Endodermal cell (in vitro differentiated cells): ENCODE measurements around the gene ZFP2. TPM values are rescaled to one million over a fixed set of nuclear protein-coding genes. Genes with fewer than 3 reads are reported as not detected.

ENCODE experiments used
- DNase-seq: peaks from one replicate; pipeline ENCODE4 v3.0.0-alpha.2; 2017
- H3K27ac ChIP-seq: 2 replicates; pipeline ENCODE4 v1.5.1; 2013; ENCODE audit warnings: mild to moderate bottlenecking, low read depth, low read length, moderate library complexity
- H3K27me3 ChIP-seq: 2 replicates; pipeline ENCODE4 v1.6.1; 2013; ENCODE audit warnings: mild to moderate bottlenecking, low read length, moderate library complexity; ENCODE audit not compliant: insufficient read depth, control insufficient read depth, poor library complexity, severe bottlenecking
- H3K36me3 ChIP-seq: 2 replicates; pipeline ENCODE4 v1.7.0; 2013; ENCODE audit warnings: mild to moderate bottlenecking, low read length, moderate library complexity; ENCODE audit not compliant: control insufficient read depth, insufficient read depth
- H3K4me1 ChIP-seq: one replicate; pipeline ENCODE4 v1.7.0; 2013; ENCODE audit warnings: low read length; ENCODE audit not compliant: control insufficient read depth, insufficient read depth
- H3K4me3 ChIP-seq: 2 replicates; pipeline ENCODE4 v1.5.1; 2013; ENCODE audit warnings: mild to moderate bottlenecking, low read length, moderate library complexity
- H3K9ac ChIP-seq: 2 replicates; pipeline ENCODE4 v1.6.1; 2013; ENCODE audit warnings: mild to moderate bottlenecking, low read length, moderate library complexity; ENCODE audit not compliant: poor library complexity, severe bottlenecking; ENCODE audit errors: extremely low read depth
- H3K9me3 ChIP-seq: 2 replicates; pipeline ENCODE4 v1.6.1; 2013; ENCODE audit warnings: mild to moderate bottlenecking, low read length, moderate library complexity; ENCODE audit not compliant: control insufficient read depth
- H3K27ac Mint-ChIP-seq: 2 replicates; pipeline ENCODE4 v1.8.0; 2020; ENCODE audit warnings: mixed read lengths
- H3K27me3 Mint-ChIP-seq: 2 replicates; pipeline ENCODE4 v1.8.0; 2021; ENCODE audit warnings: mild to moderate bottlenecking, mixed read lengths; ENCODE audit not compliant: insufficient read depth
- H3K36me3 Mint-ChIP-seq: 2 replicates; pipeline ENCODE4 v1.8.0; 2020; ENCODE audit warnings: low read depth, mixed read lengths
- H3K4me1 Mint-ChIP-seq: 2 replicates; pipeline ENCODE4 v1.8.0; 2020; ENCODE audit warnings: mixed read lengths
- H3K4me3 Mint-ChIP-seq: 2 replicates; pipeline ENCODE4 v1.8.0; 2020; ENCODE audit warnings: mild to moderate bottlenecking, moderate library complexity, mixed read lengths
- H3K9me3 Mint-ChIP-seq: 2 replicates; pipeline ENCODE4 v1.8.0; 2020; ENCODE audit warnings: mild to moderate bottlenecking, mixed read lengths
- WGBS, 2 experiments: methylation state at CpG; one replicate each; pipeline versions ENCODE4 v1.1.5 to v1.1.7; 2013; ENCODE audit warnings: missing lambda C conversion rate in 2 of 2, mixed read lengths in 1 of 2; ENCODE audit not compliant: insufficient coverage in 1 of 2, insufficient read length in 1 of 2; 5-methylcytosine and 5-hydroxymethylcytosine counted together
- total RNA-seq, 2 donors: library from RNA; stranded (reverse); fragmentation: NEBNext Ultra II Directional in 1 of 2; extraction: Animal tissue kit (Norgen Biotek cat#: 25700) in 1 of 2; gene quantifications; 2 replicates in 1 of 2; 3 replicates in 1 of 2; pipeline ENCODE4 v1.2.1, GENCODE V29; 2021
- TF ChIP-seq, protein P1 (sequence below): fragments of 200-600 bp; sonication (generic); conservative IDR thresholded peaks from 2 replicates; pipeline ENCODE4 v1.5.0; 2021; ENCODE audit warnings: antibody characterized with exemption, mild to moderate bottlenecking

The ZFP2 gene
- total RNA-seq, 2 donors from 2014 or later: 1.8 to 3.3 TPM

DNA sequence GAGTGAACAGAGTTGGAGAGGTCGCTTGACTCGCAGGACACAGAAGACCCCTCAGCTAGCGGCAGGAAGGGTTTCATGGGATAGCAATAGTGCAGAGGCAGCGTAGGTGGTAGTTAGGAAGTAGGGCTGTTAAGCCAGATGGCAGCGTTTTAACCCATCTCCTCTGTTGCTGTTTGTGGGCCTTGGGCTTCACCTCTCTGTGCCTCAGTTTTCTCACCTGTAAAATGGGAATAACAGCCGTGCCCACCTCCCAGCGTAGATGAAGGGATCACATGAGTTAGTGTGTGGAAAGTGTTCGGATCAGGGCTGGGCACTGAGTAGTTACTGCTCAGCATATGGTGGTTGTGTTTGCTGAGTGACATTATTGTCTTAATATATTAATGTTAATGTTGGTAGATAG is 34.1 kb upstream of the ZFP2 start:
- Mint-ChIP-seq H3K36me3 (peaks cover 40% of the 10 kb centered on the region), H3K27ac (no peak overlapping the region), H3K4me1 (peaks cover 14% of the 10 kb centered on the region), H3K27me3 (no peaks in the 10 kb centered on the region), H3K9me3 (no peaks in the 10 kb centered on the region), H3K4me3 (peak overlapping the region; percentile 45)
- no peak overlapping the region for H3K27ac ChIP-seq
- no peaks in the 10 kb centered on the region for H3K4me1 ChIP-seq
- peaks cover 47% of the 10 kb centered on the region for H3K36me3 ChIP-seq
- DNase-seq: no peak
- WGBS, 2 experiments: 94 to 97% methylated on average over 5 to 8 of the region's 8 CpGs
- H3K9ac ChIP-seq: no peak overlapping the region
- H3K4me3 ChIP-seq: peak overlapping the region; percentile 67
- TF ChIP-seq, protein P1, sequence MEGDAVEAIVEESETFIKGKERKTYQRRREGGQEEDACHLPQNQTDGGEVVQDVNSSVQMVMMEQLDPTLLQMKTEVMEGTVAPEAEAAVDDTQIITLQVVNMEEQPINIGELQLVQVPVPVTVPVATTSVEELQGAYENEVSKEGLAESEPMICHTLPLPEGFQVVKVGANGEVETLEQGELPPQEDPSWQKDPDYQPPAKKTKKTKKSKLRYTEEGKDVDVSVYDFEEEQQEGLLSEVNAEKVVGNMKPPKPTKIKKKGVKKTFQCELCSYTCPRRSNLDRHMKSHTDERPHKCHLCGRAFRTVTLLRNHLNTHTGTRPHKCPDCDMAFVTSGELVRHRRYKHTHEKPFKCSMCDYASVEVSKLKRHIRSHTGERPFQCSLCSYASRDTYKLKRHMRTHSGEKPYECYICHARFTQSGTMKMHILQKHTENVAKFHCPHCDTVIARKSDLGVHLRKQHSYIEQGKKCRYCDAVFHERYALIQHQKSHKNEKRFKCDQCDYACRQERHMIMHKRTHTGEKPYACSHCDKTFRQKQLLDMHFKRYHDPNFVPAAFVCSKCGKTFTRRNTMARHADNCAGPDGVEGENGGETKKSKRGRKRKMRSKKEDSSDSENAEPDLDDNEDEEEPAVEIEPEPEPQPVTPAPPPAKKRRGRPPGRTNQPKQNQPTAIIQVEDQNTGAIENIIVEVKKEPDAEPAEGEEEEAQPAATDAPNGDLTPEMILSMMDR: no peak
- peaks cover 17% of the 10 kb centered on the region for H3K9me3 ChIP-seq
- no peaks in the 10 kb centered on the region for H3K27me3 ChIP-seq

DNA sequence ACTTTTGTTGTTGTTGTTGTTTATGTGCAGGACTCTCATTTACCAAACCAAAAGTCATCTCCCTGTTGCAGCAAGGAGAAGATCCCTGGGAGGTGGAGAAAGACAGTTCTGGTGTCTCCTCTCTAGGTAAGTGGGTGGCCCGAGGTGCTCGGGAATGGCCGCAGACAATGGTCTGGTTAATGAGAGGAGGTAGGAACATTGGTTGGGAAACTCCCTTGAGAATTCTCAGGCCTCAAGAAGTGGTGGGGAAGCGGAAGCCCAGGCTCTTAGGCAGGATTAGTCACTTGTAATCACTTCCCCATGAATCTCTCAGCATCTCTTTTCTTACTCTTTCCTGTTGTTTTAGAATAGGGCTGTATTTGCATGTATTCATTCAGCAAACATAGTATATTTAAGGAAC is 28.8 kb upstream of the ZFP2 start:
- Histone ChIP-seq H3K9ac (no peak overlapping the region), H3K36me3 (peaks cover 77% of the 10 kb centered on the region), H3K4me3 (no peak overlapping the region), H3K27ac (no peak overlapping the region), H3K9me3 (peaks cover 5% of the 10 kb centered on the region), H3K4me1 (no peaks in the 10 kb centered on the region), H3K27me3 (no peaks in the 10 kb centered on the region)
- peaks cover 76% of the 10 kb centered on the region for H3K36me3 Mint-ChIP-seq
- no peak overlapping the region for H3K27ac Mint-ChIP-seq
- WGBS, 2 experiments: 99% methylated on average over 3 of the region's 4 CpGs; no CpG with 5 or more reads in 1 of the 2 experiments
- H3K27me3 Mint-ChIP-seq: no peaks in the 10 kb centered on the region
- H3K4me3 Mint-ChIP-seq: no peak overlapping the region
- no peak for DNase-seq
- H3K4me1 Mint-ChIP-seq: peaks cover 6% of the 10 kb centered on the region
- TF ChIP-seq, protein P1: no peak
- H3K9me3 Mint-ChIP-seq: no peaks in the 10 kb centered on the region

DNA sequence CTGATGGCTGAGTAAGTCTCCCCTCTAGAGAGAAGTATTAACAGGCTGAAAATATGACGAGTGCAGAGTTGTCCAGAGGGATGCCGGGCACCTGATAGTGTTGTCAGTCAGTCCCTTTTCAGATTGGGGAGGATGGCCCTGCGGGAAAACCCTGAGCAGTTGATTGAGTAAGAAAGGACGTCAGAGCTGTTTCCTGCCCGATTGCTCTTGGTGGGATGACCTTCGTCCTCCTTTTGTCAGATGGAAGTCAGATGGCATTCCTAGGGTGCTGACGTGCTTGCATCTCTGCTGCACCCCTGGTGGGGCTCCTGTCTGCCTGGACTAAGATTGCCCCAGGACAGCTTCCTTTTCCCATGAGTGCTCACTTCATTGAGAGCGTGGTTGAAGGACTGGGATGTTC is 26.1 kb upstream of the ZFP2 start:
- no peak overlapping the region for H3K4me3 Mint-ChIP-seq
- TF ChIP-seq, protein P1: no peak

More for the DNA sequence above, 26.1 kb upstream of the ZFP2 start:
- no peaks in the 10 kb centered on the region for H3K4me1 Mint-ChIP-seq
- H3K27me3 Mint-ChIP-seq: no peaks in the 10 kb centered on the region
- Histone ChIP-seq H3K9ac (no peak overlapping the region), H3K27ac (no peak overlapping the region), H3K4me3 (no peak overlapping the region), H3K9me3 (peaks cover 28% of the 10 kb centered on the region), H3K4me1 (no peaks in the 10 kb centered on the region), H3K36me3 (peaks cover 81% of the 10 kb centered on the region), H3K27me3 (no peaks in the 10 kb centered on the region)
- peaks cover 19% of the 10 kb centered on the region for H3K9me3 Mint-ChIP-seq
- peaks cover 88% of the 10 kb centered on the region for H3K36me3 Mint-ChIP-seq
- H3K27ac Mint-ChIP-seq: no peak overlapping the region
- DNase-seq: no peak
- 93 to 96% methylated on average over 7 to 8 of the region's 8 CpGs for WGBS, 2 experiments
